ENCODE results near the gene KBTBD7. TPM values are rescaled to one million over a fixed set of nuclear protein-coding genes. Genes with fewer than 3 reads are reported as not detected.
"Not testable (repeated sequence)": the region's sequence is repeated elsewhere in the genome, so short reads cannot be mapped to it uniquely, and the experiment has no call there.

The KBTBD7 gene
- total RNA-seq, 1 experiment from 2014 or later = 6.2 TPM

DNA sequence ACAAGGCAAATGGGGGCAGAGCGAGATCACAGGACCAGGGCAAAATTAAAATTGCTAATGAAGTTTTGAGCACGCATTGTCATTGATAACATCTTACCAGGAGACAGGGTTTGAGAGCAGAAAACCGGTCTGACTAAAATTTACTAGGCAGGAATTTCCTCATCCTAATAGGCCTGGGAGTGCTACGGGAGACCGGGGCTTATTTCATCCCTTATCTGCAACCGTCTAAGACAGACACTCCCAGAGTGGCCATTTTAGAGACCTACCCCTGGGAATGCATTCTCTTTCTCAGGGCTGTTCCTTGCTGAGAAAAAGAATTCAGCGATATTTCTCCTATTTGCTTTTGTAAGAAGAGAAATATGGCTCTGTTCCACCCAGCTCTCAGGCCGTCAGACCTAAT is 18.8 kb downstream of the KBTBD7 start:
- CTCF ChIA-PET; ATAC-seq; H3K9me3 ChIP-seq (ENCODE audit: control insufficient read depth in 1 of 2, insufficient read depth in 1 of 2, low read depth in 1 of 2, low read length in 2 of 2); H3K9me2 ChIP-seq (ENCODE audit: insufficient read depth); H3K9ac ChIP-seq (ENCODE audit: low read length); BruUV-seq (replicated peaks); H3K27ac ChIP-seq (ENCODE audit: low read depth, low read length); H3K4me3 ChIP-seq (replicated peaks in 1 of 2; ENCODE audit: low read depth in 1 of 2, low read length in 2 of 2); DNase-seq (ENCODE audit: low read depth, low spot score); H3K79me2 ChIP-seq (ENCODE audit: insufficient read depth, low read length); POLR2A ChIA-PET; H2AFZ ChIP-seq (ENCODE audit: low read depth, low read length, poor library complexity, severe bottlenecking); RAD21 ChIA-PET (ENCODE audit: low non-redundant PET in 1 of 2, low total read pairs in 2 of 2, uncharacterized antibody in 2 of 2, unreplicated experiment in 2 of 2); H3K36me3 ChIP-seq (ENCODE audit: control insufficient read depth in 1 of 2, insufficient read depth in 2 of 2, low read length in 2 of 2); intact Hi-C loops (cut with micrococcal nuclease); H3K4me2 ChIP-seq (ENCODE audit: low read length); H3K4me1 ChIP-seq (ENCODE audit: control insufficient read depth in 1 of 2, insufficient read depth in 2 of 2, low read length in 2 of 2); H3K27me3 ChIP-seq (ENCODE audit: insufficient read depth, low read length); H4K20me1 ChIP-seq (ENCODE audit: insufficient read depth): not testable (repeated sequence)

DNA sequence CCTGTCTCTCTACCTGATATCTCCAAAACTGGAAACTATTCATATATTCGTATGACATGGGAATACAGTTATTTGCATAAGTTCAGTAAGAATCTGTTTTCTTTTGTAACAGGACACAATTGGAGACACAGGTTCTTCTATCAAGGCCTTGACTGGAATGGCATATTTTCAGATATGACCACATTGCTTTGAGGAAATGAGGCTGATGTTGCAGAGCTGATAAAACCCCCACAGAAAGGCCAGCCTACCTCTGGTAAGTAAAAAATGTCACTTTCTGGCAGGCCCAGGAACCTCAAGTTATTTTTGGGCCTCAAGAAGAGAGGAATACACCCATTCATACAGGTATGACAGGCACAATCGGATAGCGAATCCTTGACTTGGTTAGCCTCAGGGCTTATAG is 32.2 kb downstream of the KBTBD7 start:
- POLR2A ChIA-PET = no interaction called here
- Histone ChIP-seq H2AFZ (ENCODE audit: low read depth, low read length, poor library complexity, severe bottlenecking) (no peak overlapping the region), H4K20me1 (ENCODE audit: insufficient read depth) (no peaks in the 10 kb centered on the region), H3K27me3 (ENCODE audit: insufficient read depth, low read length) (no peaks in the 10 kb centered on the region), H3K9ac (ENCODE audit: low read length) (no peak overlapping the region), H3K27ac (ENCODE audit: low read depth, low read length) (no peak overlapping the region), H3K4me2 (ENCODE audit: low read length) (no peak overlapping the region), H3K36me3 (ENCODE audit: control insufficient read depth in 1 of 2, insufficient read depth in 2 of 2, low read length in 2 of 2) (no peaks in the 10 kb centered on the region), H3K4me1 (ENCODE audit: control insufficient read depth in 1 of 2, insufficient read depth in 2 of 2, low read length in 2 of 2) (no peaks in the 10 kb centered on the region), H3K4me3 (replicated peaks in 1 of 2; ENCODE audit: low read depth in 1 of 2, low read length in 2 of 2) (no peak overlapping the region), H3K79me2 (ENCODE audit: insufficient read depth, low read length) (no peaks in the 10 kb centered on the region), H3K9me2 (ENCODE audit: insufficient read depth) (no peaks in the 10 kb centered on the region), H3K9me3 (ENCODE audit: control insufficient read depth in 1 of 2, insufficient read depth in 1 of 2, low read depth in 1 of 2, low read length in 2 of 2) (no peaks in the 10 kb centered on the region)
- no peak for TF ChIP-seq SP1 (IDR thresholded peaks at IDR 0.05; ENCODE audit: low read depth)
- TF ChIP-seq ZNF274 (IDR thresholded peaks at IDR 0.05; ENCODE audit: low read depth, low read length) = no peak
- TF ChIP-seq ELF1 (IDR thresholded peaks at IDR 0.05; ENCODE audit: borderline replicate concordance, low read depth) = no peak
- TF ChIP-seq, protein P1, sequence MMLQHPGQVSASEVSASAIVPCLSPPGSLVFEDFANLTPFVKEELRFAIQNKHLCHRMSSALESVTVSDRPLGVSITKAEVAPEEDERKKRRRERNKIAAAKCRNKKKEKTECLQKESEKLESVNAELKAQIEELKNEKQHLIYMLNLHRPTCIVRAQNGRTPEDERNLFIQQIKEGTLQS (IDR thresholded peaks at IDR 0.05) = no peak
- no peak for TF ChIP-seq EGR1 (IDR thresholded peaks at IDR 0.05; ENCODE audit: low read depth)
- ATAC-seq (no peak), DNase-seq (ENCODE audit: low read depth, low spot score) (no peak)
- intact Hi-C loops (cut with micrococcal nuclease) = no loop called here
- CTCF ChIA-PET = no interaction called here
- RAD21 ChIA-PET (ENCODE audit: low non-redundant PET in 1 of 2, low total read pairs in 2 of 2, uncharacterized antibody in 2 of 2, unreplicated experiment in 2 of 2) = no interaction called here
- BruUV-seq (replicated peaks) = no TSS peak

Measured in HCT116 (cell line).